ENCODE results near the gene CD58.
"Not testable (repeated sequence)": the region's sequence is repeated elsewhere in the genome, so short reads cannot be mapped to it uniquely, and the experiment has no call there.

CD58 gene

DNA sequence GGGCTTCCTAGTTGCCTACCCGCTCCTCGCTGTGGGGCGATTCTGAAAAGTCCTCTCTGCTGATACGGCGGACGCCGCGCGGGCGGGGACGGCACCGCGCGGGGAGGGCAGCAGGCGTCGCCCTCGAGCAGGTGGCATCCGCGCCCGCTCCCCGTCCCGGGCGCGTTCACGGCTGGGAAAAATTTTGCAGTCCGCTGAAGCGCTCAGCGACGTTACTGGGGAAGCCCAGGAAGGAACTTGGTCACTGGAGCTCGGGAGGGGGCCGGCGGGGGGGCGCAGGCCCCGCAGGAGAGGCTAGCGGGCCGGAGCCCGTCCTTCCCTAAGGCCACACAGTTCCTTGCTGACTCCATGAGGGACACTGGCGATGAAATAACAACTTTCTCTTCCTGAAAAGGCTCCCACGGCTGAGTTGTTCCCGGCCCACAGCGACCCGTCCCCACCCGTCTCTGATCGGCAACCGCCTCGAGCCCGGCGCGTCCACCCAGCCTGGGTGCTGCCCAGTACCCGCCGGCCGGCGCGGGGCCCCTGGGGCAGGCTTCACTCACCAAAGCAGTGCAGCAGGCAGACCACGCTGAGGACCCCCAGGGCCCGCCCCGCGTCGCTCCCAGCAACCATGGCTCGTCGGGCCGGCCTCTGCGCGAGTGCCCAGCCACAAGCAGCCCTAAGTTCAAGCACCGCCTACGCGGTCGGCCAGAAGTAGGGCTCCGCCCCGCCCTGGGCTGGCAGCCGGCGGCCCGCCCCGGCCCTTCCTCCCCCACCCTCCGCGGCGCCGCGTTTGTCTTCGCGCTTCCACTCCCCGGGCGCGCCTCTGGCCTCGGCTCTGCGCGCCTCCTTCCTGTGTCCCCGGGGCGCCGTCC lies at the start of gene CD58:
Gene CD58, minus strand, starts transcription at position 669 of the 857 bp plus-strand sequence. Its CDS starts 54 bp downstream, at position 615.
- peak; percentile 74 to 76 for DNase-seq

GRCh38 chr1:116620392-116620791 lies 49.6 kb upstream of the CD58 start:
- not testable (repeated sequence) for DNase-seq

DNA sequence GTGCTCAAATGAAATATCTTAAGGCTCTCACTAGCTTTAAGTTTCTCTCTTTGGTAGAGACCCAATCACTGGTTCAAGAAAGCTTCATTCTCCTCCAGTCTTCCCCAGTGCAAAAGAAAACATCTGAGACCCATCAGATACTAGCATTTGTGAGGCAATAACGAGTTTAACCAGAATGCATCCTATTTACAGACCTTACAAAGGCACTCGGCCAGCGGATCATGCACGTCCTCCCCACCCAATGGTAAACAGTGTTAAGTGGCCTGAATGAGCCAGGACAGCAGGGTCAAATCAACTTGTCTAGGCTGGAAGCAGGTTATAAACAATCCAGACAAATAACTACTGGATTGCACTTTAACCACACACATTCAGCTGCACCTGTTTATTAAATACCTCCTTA lies 48.3 kb upstream of the CD58 start:
- not testable (repeated sequence) for DNase-seq

DNA sequence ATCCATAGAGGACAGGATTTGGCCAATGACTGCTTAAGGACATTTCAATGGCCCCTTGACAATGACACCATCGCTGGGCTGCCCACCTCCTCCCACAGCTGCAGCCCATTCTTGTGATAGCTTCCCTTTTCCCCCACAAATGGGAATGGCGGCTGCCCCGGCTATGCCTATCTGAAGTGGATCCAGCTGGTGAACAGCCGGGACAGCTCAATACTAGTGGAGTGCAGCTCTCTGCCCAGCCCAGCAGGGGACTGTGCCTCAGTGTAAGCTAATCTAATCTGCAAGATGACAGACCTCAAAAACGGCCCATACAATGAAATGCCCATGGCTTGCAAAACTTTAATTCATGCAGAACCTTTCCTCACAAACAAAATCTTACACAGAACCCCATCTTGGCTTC lies 47.0 kb upstream of the CD58 start:
- DNase-seq: not testable (repeated sequence)

- not testable (repeated sequence) for DNase-seq
Measured at GRCh38 chr1:116613825-116614224, 43.0 kb upstream of the CD58 start.

GRCh38 chr1:116609801-116610371 lies 39.1 kb upstream of the CD58 start:
- not testable (repeated sequence) for DNase-seq

GRCh38 chr1:116608841-116609240 lies 38.0 kb upstream of the CD58 start:
- DNase-seq: not testable (repeated sequence)

DNA sequence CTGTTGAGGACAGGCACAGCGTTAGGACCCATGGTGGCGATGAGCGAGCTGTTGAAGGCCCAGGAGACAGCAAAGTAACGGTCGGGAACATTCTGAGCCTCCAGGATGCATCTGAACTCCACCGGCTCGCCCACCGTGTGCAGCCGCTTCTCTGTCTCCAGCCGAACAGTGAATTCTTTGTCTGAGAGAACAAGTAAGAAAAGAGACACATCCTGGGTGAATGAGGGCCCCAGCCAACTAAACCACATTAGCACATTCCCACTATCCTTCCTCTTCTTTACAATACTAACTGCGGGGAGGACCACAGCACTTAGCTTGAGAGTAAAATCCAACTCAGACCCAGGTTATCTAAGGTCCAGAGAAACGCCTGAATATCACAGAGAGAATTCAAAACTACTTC lies 37.3 kb upstream of the CD58 start:
- not testable (repeated sequence) for DNase-seq

- DNase-seq: not testable (repeated sequence)
Measured at GRCh38 chr1:116607463-116607862, 36.6 kb upstream of the CD58 start.

DNA sequence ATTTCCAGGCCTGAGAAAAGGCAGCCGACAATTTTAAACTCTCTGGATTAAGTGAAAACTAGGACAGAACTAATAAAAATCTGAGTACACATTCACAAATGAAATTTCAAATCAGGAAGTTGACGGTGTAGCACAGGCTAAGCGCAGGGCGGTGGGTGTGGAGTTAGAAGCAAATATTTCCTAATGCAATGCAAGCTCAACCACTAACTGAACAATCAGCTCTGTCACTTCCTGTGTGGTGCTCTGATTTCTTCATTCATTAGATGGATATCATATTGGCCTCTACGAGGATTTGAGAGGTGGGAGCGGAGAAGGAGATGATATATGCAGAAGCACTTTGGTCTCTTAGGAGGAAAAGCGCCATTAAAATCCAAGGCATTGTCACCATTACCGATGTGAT lies 35.2 kb upstream of the CD58 start:
- DNase-seq: not testable (repeated sequence)

GRCh38 chr1:116605315-116605714 lies 34.5 kb upstream of the CD58 start:
- no peak for DNase-seq

DNA sequence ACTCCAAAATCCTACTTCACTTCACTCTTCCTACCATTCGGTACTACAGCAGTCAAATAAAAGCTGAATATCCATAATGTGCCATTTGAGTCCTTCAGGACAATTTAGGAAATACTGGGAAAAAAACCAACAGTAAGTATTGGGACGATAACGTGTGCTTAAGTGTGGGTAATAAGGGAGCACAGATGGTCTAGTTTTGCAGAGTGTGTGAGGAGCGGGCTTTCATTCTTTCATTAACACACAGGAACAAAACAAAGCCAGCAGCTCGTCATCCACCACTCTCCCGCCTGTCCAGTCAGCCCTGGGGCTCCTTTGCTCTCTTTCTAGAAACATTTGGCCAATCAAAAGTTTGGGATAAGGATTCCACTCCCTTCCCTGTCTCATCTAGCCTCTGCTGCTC lies 33.6 kb upstream of the CD58 start:
- DNase-seq: not testable (repeated sequence)

DNA sequence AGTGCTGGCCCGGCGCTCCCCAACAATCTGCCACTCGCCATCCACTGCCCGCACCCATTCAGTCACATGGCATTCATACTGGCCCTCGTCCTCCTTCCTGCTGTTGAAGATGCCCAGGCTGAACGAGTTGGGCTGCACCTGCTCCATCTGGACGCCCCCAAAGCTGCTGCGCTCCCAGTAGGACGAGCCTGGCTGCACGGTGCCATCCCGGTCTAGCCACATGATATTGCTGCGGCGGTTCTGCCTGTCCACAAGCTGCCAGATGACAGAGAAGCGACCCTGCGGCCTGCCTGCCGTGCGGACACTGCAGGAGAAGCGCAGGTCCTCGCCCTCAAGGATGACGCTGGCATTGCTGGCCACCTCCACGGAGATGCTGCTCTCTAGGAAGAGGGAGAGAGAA lies 32.8 kb upstream of the CD58 start:
- not testable (repeated sequence) for DNase-seq

- DNase-seq: not testable (repeated sequence)
Measured at GRCh38 chr1:116599369-116599768, 28.5 kb upstream of the CD58 start.

DNA sequence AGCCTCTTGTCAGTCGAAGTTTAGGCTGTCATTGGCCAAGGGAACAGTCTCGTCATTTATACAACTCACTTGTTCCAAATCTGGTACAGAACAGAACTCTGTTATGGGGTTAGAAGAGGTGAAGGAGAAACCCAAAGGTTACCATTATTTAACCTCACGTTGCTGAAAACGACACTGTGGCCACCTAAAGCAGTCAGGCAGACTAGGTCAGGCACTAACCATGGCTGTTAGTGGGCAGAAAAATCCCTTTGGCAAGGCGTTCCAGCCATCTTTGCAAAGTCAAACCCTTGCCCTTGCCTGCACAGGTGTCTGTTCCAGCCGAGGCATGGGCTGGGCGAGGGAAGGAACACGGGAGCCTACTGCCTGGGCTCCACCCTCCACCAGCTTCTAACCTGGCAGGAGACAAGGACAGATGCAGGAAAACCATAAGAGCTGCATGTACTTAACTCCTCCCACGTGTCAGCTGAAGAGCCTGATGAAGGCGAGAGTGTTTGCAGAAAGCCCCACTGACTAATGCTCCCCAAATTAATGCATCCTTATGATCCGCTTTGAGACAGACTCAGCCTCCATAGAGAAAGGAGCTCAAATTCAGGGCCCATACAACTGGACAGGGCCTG lies 27.7 kb upstream of the CD58 start:
- DNase-seq: not testable (repeated sequence)

GRCh38 chr1:116597388-116597787 lies 26.6 kb upstream of the CD58 start:
- DNase-seq: not testable (repeated sequence)

- not testable (repeated sequence) for DNase-seq
Measured at GRCh38 chr1:116596742-116597307, 26.0 kb upstream of the CD58 start.

- peak in 1 of 2 experiments; percentile 34 for DNase-seq
Measured at GRCh38 chr1:116595946-116596741, 25.3 kb upstream of the CD58 start.

DNA sequence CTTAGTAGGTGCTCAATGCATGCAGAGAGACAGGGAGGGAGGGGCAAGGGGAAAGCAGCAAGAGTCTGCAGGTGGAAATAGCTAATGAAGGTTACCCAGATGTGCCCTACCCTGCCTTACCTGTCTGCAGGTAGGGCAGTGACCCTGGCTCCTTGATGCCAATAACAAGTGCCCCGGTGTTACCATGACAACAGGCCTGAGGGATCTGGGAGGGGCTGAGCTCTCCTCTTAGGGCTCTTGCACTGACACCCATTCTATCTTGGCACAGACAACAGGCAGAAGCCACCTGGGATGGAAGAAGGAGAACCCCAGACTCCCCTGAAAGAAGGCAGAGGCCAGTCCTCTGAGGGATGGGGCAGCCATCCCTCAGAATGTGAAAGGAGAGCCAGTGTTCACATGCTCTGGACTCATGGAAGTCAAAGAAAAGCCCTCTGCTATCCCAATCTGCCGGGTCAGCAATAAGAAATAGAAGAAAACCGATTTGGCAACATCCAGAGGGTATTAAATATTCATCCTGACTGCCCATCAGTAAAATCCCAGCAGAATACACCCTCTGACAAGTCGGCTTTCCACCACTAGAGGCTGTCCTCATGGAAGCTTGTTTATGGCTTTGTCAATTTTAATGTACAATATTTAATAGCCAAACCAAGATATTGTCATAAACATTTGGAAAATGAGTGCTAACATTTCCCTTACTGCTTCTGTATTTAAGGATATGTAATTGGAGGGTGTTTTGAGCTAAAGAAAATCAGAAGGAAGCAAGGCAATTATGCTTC lies 24.4 kb upstream of the CD58 start:
- not testable (repeated sequence) for DNase-seq

DNA sequence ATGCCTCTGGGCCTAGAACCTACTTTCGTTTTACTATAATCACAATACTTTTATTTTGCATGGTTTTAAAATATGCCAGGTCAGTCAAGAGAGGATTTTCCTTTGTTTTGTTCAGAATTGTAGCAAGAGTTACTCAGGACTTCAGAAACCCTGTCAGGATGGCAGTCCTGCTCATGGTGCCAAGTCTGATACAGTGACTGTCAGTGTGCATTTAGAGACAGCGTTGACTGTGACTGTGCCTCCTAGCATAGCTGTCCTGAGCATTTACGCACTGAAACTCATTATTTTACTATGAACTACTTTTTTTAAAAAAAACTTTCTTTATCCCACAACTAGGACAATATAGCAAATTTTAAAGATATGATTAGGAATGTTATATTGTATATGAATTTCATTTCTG lies 23.2 kb upstream of the CD58 start:
- not testable (repeated sequence) for DNase-seq

DNA sequence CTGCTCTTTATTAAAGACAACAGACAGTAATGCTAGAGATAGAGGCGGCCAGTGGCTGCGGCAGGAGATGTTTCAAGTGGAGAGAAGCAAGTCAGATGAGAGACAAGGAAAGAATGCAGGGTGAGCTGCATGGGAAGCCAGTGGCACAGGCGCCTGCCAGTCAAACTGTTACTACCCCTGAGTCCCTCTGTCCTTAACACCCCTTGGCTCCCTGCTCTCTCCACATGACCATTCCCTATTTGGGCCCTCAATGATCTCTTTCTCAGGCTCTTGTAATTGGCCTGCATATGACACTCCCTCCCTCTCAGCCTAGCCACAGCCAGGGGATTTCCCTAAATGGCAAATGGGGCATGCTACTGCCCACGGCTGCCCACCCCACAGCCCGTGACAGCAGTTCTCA lies 22.6 kb upstream of the CD58 start:
- DNase-seq: not testable (repeated sequence)

All from NCI-H2081 (cell line).